HCT116 (cell line): Measurements from ENCODE around the gene KCNJ4. TPM values are rescaled to one million over a fixed set of nuclear protein-coding genes. Genes with fewer than 3 reads are reported as not detected.

ENCODE experiments used
- ATAC-seq: fragments of 200-7000 bp; cut with Tn5 transposase; 2 replicates; pipeline ENCODE4 v1.9.1; 2020; ENCODE audit warnings: mild to moderate bottlenecking, moderate library complexity
- BruUV-seq: library from RNA; stranded (reverse); fragments of 400-500 nt; replicated peaks from 2 replicates; lab custom pipeline; 2021; lab: Mats Ljungman, UMichigan
- CTCF ChIA-PET: fragments of 300-600 bp; sonication (Branson Sonifier 250); formaldehyde crosslinking; loops from one replicate; lab custom pipeline; 2021; ENCODE audit warnings: antibody characterized with exemption; lab: Charles Lee
- POLR2A ChIA-PET: fragments of 300-600, 350-600 bp; sonication (Branson Sonifier 250); formaldehyde crosslinking; loops from one replicate; lab custom pipeline; 2021; ENCODE audit warnings: antibody characterized with exemption; lab: Charles Lee
- RAD21 ChIA-PET, 2 experiments: fragments of 300-600 bp; sonication (Branson Sonifier 250); formaldehyde crosslinking; loops; one replicate each; lab custom pipeline; 2023; ENCODE audit warnings: low total read pairs in 2 of 2; ENCODE audit not compliant: uncharacterized antibody in 2 of 2, unreplicated experiment in 2 of 2, low non-redundant PET in 1 of 2; lab: Charles Lee
- DNase-seq: peaks from one replicate; pipeline ENCODE4 v3.0.0-alpha.2; 2010; ENCODE audit warnings: low read depth, low spot score
- H2AFZ ChIP-seq: fragments of 200-600 bp; shearing (Covaris generic), sonication (generic); 2 replicates; pipeline ENCODE4 v1.6.1; 2017; ENCODE audit warnings: low read depth, mixed run types, mixed read lengths, antibody characterized with exemption, low read length; ENCODE audit not compliant: poor library complexity, severe bottlenecking
- H3K27ac ChIP-seq: 2 replicates; pipeline ENCODE4 v1.5.1; 2012; ENCODE audit warnings: low read depth, low read length
- H3K27me3 ChIP-seq: fragments of 200-600 bp; sonication (generic); 2 replicates; pipeline ENCODE4 v1.6.1; 2016; ENCODE audit warnings: mixed run types, low read length, mixed read lengths; ENCODE audit not compliant: insufficient read depth
- H3K36me3 ChIP-seq, 2 experiments: fragments of 200-500 bp in 1 of 2; fragments of 200-600 bp in 1 of 2; sonication (Bioruptor generic) in 1 of 2; sonication (generic) in 1 of 2; 2 replicates each; pipeline versions ENCODE4 v1.5.1 to v1.6.1; 2014 to 2016; ENCODE audit warnings: low read length in 2 of 2, inconsistent platforms in 1 of 2, mixed read lengths in 1 of 2, mixed run types in 1 of 2; ENCODE audit not compliant: insufficient read depth in 2 of 2, control insufficient read depth in 1 of 2
- H3K4me1 ChIP-seq, 2 experiments: fragments of 200-600 bp in 1 of 2; sonication (generic) in 1 of 2; 2 replicates each; pipeline versions ENCODE4 v1.5.1 to v1.6.1; 2012 to 2017; ENCODE audit warnings: low read length in 2 of 2, inconsistent platforms in 1 of 2, mild to moderate bottlenecking in 1 of 2, mixed read lengths in 1 of 2, mixed run types in 1 of 2, moderate library complexity in 1 of 2; ENCODE audit not compliant: insufficient read depth in 2 of 2, control insufficient read depth in 1 of 2
- H3K4me2 ChIP-seq: fragments of 200-600 bp; sonication (generic); 2 replicates; pipeline ENCODE4 v1.6.1; 2017; ENCODE audit warnings: mixed run types, low read length, mixed read lengths
- H3K4me3 ChIP-seq, 2 experiments: fragments of 200-600 bp in 1 of 2; sonication (generic) in 1 of 2; replicated peaks in 1 of 2; 2 replicates each; pipeline ENCODE4 v1.5.1; 2011 to 2016; ENCODE audit warnings: low read length in 2 of 2, control low read depth in 1 of 2, low read depth in 1 of 2, mild to moderate bottlenecking in 1 of 2, mixed read lengths in 1 of 2, mixed run types in 1 of 2
- H3K79me2 ChIP-seq: fragments of 200-600 bp; sonication (generic); 2 replicates; pipeline ENCODE4 v1.6.1; 2017; ENCODE audit warnings: mild to moderate bottlenecking, mixed run types, low read length, moderate library complexity, mixed read lengths; ENCODE audit not compliant: insufficient read depth
- H3K9ac ChIP-seq: fragments of 200-600 bp; sonication (generic); 2 replicates; pipeline ENCODE4 v1.6.1; 2016; ENCODE audit warnings: low read length, mixed read lengths
- H3K9me2 ChIP-seq: fragments of 200-600 bp; sonication (generic), shearing (Covaris generic); 2 replicates; pipeline ENCODE4 v1.6.1; 2017; ENCODE audit warnings: mixed run types, mild to moderate bottlenecking, moderate library complexity; ENCODE audit not compliant: insufficient read depth
- H3K9me3 ChIP-seq, 2 experiments: fragments of 200-500 bp in 1 of 2; fragments of 200-600 bp in 1 of 2; sonication (Bioruptor generic) in 1 of 2; sonication (generic) in 1 of 2; 2 replicates each; pipeline ENCODE4 v1.6.1; 2014 to 2017; ENCODE audit warnings: low read length in 2 of 2, mixed read lengths in 2 of 2, inconsistent platforms in 1 of 2, low read depth in 1 of 2, mild to moderate bottlenecking in 1 of 2, mixed run types in 1 of 2, moderate library complexity in 1 of 2; ENCODE audit not compliant: control insufficient read depth in 1 of 2, insufficient read depth in 1 of 2
- H4K20me1 ChIP-seq: fragments of 200-600 bp; sonication (generic), shearing (Covaris generic); 2 replicates; pipeline ENCODE4 v1.6.1; 2017; ENCODE audit warnings: mixed run types, mild to moderate bottlenecking, moderate library complexity; ENCODE audit not compliant: insufficient read depth
- CBX3 ChIP-seq: IDR thresholded peaks from 2 replicates; pipeline ENCODE4 v1.6.1; 2012; ENCODE audit warnings: low read depth
- CEBPB ChIP-seq: IDR thresholded peaks from 2 replicates; pipeline ENCODE4 v1.6.1; 2012; ENCODE audit warnings: low read depth
- EGR1 ChIP-seq: IDR thresholded peaks from 2 replicates; pipeline ENCODE4 v1.6.1; 2012; ENCODE audit warnings: low read depth
- ELF1 ChIP-seq: IDR thresholded peaks from 2 replicates; pipeline ENCODE4 v1.6.1; 2012; ENCODE audit warnings: low read depth, borderline replicate concordance
- EZH2 ChIP-seq: fragments of 200-600 bp; sonication (generic); IDR thresholded peaks from 2 replicates; pipeline ENCODE4 v1.6.1; 2017; ENCODE audit warnings: antibody characterized with exemption, mixed run types
- FOSL1 ChIP-seq: IDR thresholded peaks from 2 replicates; pipeline ENCODE4 v1.6.1; 2012; ENCODE audit warnings: low read depth
- JUND ChIP-seq: IDR thresholded peaks from 2 replicates; pipeline ENCODE4 v1.6.1; 2012
- POLR2A ChIP-seq: IDR thresholded peaks from 2 replicates; pipeline ENCODE4 v1.7.0; 2011; ENCODE audit warnings: borderline replicate concordance; ENCODE audit not compliant: insufficient read depth, insufficient read length; ENCODE audit errors: extremely low read depth
- POLR2AphosphoS5 ChIP-seq: IDR thresholded peaks from 2 replicates; pipeline ENCODE4 v1.6.1; 2011; ENCODE audit warnings: mild to moderate bottlenecking, low read depth, low read length, moderate library complexity
- SIN3A ChIP-seq: IDR thresholded peaks from 2 replicates; pipeline ENCODE4 v1.6.1; 2012; ENCODE audit warnings: low read depth
- SP1 ChIP-seq: IDR thresholded peaks from 2 replicates; pipeline ENCODE4 v1.6.1; 2012; ENCODE audit warnings: low read depth
- TCF7L2 ChIP-seq: IDR thresholded peaks from 2 replicates; pipeline ENCODE4 v1.7.0; 2011; ENCODE audit warnings: borderline replicate concordance, inconsistent platforms; ENCODE audit not compliant: insufficient read depth, insufficient read length; ENCODE audit errors: extremely low read depth
- YY1 ChIP-seq: IDR thresholded peaks from 2 replicates; pipeline ENCODE4 v1.6.1; 2011; ENCODE audit warnings: low read length, low read depth, moderate library complexity, mild to moderate bottlenecking; ENCODE audit not compliant: insufficient replicate concordance; ENCODE audit errors: extremely low read depth
- ZNF274 ChIP-seq: fragments of 200-500 bp; sonication (Bioruptor generic); IDR thresholded peaks from 2 replicates; pipeline ENCODE4 v1.6.1; 2014; ENCODE audit warnings: mild to moderate bottlenecking, low read depth, low read length, inconsistent platforms
- intact Hi-C: fragments of 100-400 bp; cut with micrococcal nuclease; formaldehyde crosslinking; loops from 2 replicates; pipeline ENCODE4 v1.10.0; 2022
- total RNA-seq: library from RNA; stranded (reverse); gene quantifications from one replicate; pipeline ENCODE4 v1.2.1, GENCODE V29; 2021; ENCODE audit not compliant: unreplicated experiment
- TF ChIP-seq, protein P1 (sequence below), 3 experiments: fragments of 200-600 bp in 1 of 3; sonication (generic) in 1 of 3; IDR thresholded peaks in 2 of 3; conservative IDR thresholded peaks in 1 of 3; 2 replicates each; pipeline ENCODE4 v1.5.1; 2012 to 2017; ENCODE audit warnings: low read depth in 2 of 3, low read length in 2 of 3, antibody characterized with exemption in 1 of 3, borderline replicate concordance in 1 of 3, control low read depth in 1 of 3, mild to moderate bottlenecking in 1 of 3, mixed read lengths in 1 of 3, mixed run types in 1 of 3, moderate library complexity in 1 of 3; ENCODE audit not compliant: insufficient read depth in 1 of 3
- TF ChIP-seq, protein P2 (sequence below): IDR thresholded peaks from 2 replicates; pipeline ENCODE4 v1.6.1; 2012
- TF ChIP-seq, protein P3 (sequence below): IDR thresholded peaks from 2 replicates; pipeline ENCODE4 v1.6.1; 2012

KCNJ4 gene
- total RNA-seq, 1 experiment from 2014 or later: not detected

DNA sequence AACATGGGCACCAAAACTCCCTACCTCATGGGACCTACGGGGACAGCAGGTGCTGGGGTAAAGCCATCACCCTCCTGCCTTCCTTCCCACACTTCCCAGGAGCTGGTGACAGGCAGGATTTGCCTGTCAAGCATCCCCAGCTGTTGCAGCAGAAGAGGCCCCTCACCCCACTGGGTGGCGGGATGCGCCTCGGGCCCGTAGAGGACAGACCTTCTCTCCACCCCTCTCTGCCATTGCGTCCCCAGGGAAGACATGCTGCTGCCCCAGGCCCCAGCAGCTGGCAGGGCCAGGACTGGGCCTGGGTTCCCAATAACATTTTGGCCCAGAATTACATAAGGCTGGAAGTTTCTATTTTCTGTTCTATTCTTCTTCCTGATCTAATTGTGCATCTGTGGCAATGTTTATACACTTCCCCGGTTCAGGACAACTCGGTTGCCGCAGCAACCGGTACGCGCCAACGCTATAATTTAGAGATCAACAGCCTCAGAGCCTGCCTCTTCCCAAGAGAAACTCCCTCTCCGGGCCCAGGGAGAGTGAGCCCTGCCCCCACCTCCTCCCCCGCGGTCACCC is 25.4 kb downstream of the KCNJ4 start (continued):
- TF ChIP-seq, protein P1, sequence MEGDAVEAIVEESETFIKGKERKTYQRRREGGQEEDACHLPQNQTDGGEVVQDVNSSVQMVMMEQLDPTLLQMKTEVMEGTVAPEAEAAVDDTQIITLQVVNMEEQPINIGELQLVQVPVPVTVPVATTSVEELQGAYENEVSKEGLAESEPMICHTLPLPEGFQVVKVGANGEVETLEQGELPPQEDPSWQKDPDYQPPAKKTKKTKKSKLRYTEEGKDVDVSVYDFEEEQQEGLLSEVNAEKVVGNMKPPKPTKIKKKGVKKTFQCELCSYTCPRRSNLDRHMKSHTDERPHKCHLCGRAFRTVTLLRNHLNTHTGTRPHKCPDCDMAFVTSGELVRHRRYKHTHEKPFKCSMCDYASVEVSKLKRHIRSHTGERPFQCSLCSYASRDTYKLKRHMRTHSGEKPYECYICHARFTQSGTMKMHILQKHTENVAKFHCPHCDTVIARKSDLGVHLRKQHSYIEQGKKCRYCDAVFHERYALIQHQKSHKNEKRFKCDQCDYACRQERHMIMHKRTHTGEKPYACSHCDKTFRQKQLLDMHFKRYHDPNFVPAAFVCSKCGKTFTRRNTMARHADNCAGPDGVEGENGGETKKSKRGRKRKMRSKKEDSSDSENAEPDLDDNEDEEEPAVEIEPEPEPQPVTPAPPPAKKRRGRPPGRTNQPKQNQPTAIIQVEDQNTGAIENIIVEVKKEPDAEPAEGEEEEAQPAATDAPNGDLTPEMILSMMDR (IDR thresholded peaks at IDR 0.05 in 2 of 3, conservative IDR thresholded peaks at IDR 0.05 in 1 of 3; ENCODE audit: borderline replicate concordance in 1 of 3, insufficient read depth in 1 of 3, low read depth in 2 of 3, low read length in 2 of 3): no peak
- no peak for TF ChIP-seq POLR2A
- TF ChIP-seq, protein P2, sequence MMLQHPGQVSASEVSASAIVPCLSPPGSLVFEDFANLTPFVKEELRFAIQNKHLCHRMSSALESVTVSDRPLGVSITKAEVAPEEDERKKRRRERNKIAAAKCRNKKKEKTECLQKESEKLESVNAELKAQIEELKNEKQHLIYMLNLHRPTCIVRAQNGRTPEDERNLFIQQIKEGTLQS: no peak
- no peak for TF ChIP-seq EGR1
- TF ChIP-seq ZNF274: no peak
- TF ChIP-seq POLR2AphosphoS5: no peak
- TF ChIP-seq SIN3A: no peak
- TF ChIP-seq YY1: no peak
- no peak for TF ChIP-seq FOSL1
- no peak for TF ChIP-seq CBX3
- TF ChIP-seq EZH2: no peak
- TF ChIP-seq TCF7L2: no peak
- TF ChIP-seq, protein P3, sequence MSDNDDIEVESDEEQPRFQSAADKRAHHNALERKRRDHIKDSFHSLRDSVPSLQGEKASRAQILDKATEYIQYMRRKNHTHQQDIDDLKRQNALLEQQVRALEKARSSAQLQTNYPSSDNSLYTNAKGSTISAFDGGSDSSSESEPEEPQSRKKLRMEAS: no peak
- no peak for TF ChIP-seq ELF1
- no peak for TF ChIP-seq JUND

DNA sequence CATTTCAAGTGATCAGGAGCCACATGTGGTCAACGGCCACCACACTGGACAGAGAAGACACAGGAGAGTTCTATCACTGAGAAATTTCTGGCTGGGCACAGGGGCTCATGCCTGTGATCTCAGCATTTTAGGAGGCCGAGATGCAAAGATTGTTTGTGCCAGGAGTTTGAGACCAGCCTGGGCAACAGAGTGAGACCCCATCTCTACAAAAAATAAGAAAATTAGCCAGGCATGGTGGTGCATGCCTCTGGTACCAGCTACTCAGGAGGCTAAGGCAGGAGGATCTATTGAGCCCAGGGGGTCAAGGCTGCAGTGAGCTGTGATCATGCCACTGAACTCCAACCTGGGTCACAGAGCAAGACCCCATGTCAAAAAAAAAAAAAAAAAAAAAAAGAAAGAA is 26.3 kb downstream of the KCNJ4 start:
- Histone ChIP-seq H3K4me1 (peaks cover 0 to 24% of the 10 kb centered on the region in 2 experiments; a peak in 1 of 4 replicates), H3K9me3 (no peaks in the 10 kb centered on the region), H3K36me3 (no peaks in the 10 kb centered on the region), H3K4me2 (no peak overlapping the region), H3K27me3 (no peaks in the 10 kb centered on the region), H3K9ac (no peak overlapping the region), H4K20me1 (no peaks in the 10 kb centered on the region), H3K79me2 (no peaks in the 10 kb centered on the region), H3K4me3 (no peak overlapping the region), H3K9me2 (no peaks in the 10 kb centered on the region), H3K27ac (no peak overlapping the region), H2AFZ (no peak overlapping the region)
- ATAC-seq (no peak), DNase-seq (no peak)
- ChIA-PET RAD21 (no interaction called here), POLR2A (no interaction called here), CTCF (interaction anchor here (1.6 kb wide), 1 partner anchor 16 kb away, joined by 4 read pairs; no protein-coding TSS in a partner anchor)
- intact Hi-C loops: no loop called here
- no TSS peak for BruUV-seq
- TF ChIP-seq EZH2 (no peak), CEBPB (no peak), SP1 (no peak)
